Astrocyte (in vitro differentiated cells and primary cell): ENCODE measurements around the gene CLNK.
"Not testable (repeated sequence)": the region's sequence is repeated elsewhere in the genome, so short reads cannot be mapped to it uniquely, and the experiment has no call there.

ENCODE experiments used
- EZH2 ChIP-seq: IDR thresholded peaks from 2 replicates; pipeline ENCODE4 v1.6.1; 2012; ENCODE audit warnings: mild to moderate bottlenecking, low read length, inconsistent platforms; ENCODE audit not compliant: insufficient read depth
- TF ChIP-seq, protein P1 (sequence below): IDR thresholded peaks from 2 replicates; pipeline ENCODE4 v1.5.1; 2011; ENCODE audit warnings: low read depth, mild to moderate bottlenecking, inconsistent platforms, low read length, moderate library complexity; ENCODE audit not compliant: insufficient read depth

DNA sequence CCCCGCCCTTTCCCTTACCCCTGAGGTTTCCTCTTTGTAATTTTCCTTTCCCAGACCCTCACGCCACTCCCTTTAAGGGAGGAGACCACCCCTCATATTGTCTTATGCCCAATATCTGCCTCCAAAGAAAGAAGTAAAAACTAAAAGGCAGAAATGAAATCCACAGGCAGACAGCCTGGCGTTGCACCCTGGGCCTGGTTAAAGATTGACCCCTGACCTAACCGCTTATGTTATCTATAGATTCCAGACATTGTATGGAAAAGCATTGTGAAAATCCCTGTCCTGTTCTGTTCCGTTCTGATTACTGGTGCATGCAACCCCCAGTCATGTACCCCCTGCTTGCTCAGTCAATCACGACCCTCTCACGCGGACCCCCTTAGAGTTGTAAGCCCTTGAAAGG is 110.0 kb downstream of the CLNK start:
- TF ChIP-seq, protein P1, sequence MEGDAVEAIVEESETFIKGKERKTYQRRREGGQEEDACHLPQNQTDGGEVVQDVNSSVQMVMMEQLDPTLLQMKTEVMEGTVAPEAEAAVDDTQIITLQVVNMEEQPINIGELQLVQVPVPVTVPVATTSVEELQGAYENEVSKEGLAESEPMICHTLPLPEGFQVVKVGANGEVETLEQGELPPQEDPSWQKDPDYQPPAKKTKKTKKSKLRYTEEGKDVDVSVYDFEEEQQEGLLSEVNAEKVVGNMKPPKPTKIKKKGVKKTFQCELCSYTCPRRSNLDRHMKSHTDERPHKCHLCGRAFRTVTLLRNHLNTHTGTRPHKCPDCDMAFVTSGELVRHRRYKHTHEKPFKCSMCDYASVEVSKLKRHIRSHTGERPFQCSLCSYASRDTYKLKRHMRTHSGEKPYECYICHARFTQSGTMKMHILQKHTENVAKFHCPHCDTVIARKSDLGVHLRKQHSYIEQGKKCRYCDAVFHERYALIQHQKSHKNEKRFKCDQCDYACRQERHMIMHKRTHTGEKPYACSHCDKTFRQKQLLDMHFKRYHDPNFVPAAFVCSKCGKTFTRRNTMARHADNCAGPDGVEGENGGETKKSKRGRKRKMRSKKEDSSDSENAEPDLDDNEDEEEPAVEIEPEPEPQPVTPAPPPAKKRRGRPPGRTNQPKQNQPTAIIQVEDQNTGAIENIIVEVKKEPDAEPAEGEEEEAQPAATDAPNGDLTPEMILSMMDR = not testable (repeated sequence)
- TF ChIP-seq EZH2 = not testable (repeated sequence)
